ENCODE results near the gene TRIM4.

TRIM4 gene

DNA sequence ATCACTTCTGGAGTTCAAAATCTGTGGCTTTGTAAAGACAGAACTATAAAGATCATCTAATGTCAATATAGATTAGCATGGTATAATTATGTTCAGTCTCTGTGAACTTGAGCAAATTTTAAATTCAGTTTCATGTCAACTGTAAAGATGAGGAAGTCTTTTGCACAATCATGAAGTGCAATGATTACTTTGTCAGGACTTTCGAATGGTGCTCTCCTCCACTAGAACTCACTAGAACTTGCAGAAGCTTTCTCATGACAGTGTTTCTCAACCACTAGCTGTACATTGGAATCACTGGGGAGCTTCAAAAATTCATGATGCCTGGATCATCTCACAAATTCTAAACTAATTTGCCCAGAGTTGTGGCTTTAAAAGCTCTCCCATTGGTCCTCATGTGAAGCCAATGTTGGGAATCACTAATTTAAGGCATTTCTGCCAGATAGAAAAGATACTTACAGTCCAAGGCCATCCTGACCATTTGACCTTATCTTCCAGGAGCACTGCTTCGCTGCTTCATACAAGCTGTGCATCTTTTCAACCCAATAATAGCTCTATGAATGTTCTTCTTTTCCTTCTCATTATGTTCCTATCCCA, 55.4 kb downstream of the TRIM4 start:
- H3K27me3 ChIP-seq (ENCODE audit: control insufficient read depth, insufficient read depth, low read length): no peaks in the 10 kb centered on the region
- no peak overlapping the region for H3K9ac ChIP-seq
- no peaks in the 10 kb centered on the region for H3K79me2 ChIP-seq
- no peak overlapping the region for H3K4me2 ChIP-seq (ENCODE audit: low read length)
- H3K4me1 ChIP-seq: no peaks in the 10 kb centered on the region
- no peak overlapping the region for H2AFZ ChIP-seq
- H3K9me3 ChIP-seq (ENCODE audit: control insufficient read depth, low read length): no peaks in the 10 kb centered on the region
- H3K27ac ChIP-seq: no peak overlapping the region
- no peaks in the 10 kb centered on the region for H3K36me3 ChIP-seq (ENCODE audit: control insufficient read depth, insufficient read depth, low read length)
- H3K4me3 ChIP-seq (ENCODE audit: low read depth, low read length): no peak overlapping the region
- no peak for TF ChIP-seq CTCF (IDR thresholded peaks at IDR 0.05)

DNA sequence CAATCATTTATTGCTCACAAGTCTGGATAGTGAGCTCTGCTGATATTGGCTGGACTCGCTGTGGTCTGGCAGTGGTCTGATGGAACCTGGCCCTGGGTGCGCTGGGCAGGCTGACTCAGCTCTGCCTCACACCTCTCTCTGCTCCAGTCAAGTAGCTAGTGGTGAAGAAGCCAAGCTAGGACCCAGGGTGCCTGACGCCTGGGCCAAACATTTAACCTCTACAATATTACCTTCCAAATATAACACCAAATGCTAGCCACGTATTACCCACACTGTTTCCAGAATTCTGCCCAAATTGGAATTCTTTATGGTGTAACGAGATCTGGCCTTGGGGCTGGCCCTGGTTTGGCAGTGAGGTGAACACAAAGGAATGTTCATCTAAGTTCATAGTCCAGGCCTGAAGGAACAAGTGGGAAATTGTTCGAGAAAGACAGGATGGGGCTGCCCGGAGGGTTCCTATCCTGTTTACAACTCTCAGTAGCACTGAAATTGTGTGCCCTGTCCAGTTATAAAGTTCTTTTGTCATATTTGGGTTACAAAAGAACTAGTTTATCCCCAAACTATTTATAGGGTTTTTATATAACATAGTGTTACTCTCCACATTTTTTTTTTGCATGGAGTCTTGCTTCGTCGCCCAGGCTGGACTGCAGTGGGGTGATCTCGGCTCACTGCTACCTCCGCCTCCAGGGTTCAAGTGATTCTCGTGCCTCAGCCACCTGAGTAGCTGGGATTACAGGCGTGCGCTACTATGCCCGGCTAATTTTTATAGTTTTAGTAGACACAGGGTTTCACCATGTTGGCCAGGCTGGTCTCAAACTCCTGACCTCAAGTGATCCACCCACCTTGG, 58.8 kb downstream of the TRIM4 start:
- H3K27ac ChIP-seq: no peak overlapping the region
- no peak for TF ChIP-seq CTCF (IDR thresholded peaks at IDR 0.05)
- H3K27me3 ChIP-seq (ENCODE audit: control insufficient read depth, insufficient read depth, low read length): no peaks in the 10 kb centered on the region
- no peaks in the 10 kb centered on the region for H3K4me1 ChIP-seq
- H2AFZ ChIP-seq: no peak overlapping the region
- H3K4me3 ChIP-seq (ENCODE audit: low read depth, low read length): no peak overlapping the region
- H3K36me3 ChIP-seq (ENCODE audit: control insufficient read depth, insufficient read depth, low read length): no peaks in the 10 kb centered on the region
- no peak overlapping the region for H3K9ac ChIP-seq
- no peaks in the 10 kb centered on the region for H3K79me2 ChIP-seq
- no peaks in the 10 kb centered on the region for H3K9me3 ChIP-seq (ENCODE audit: control insufficient read depth, low read length)
- H3K4me2 ChIP-seq (ENCODE audit: low read length): no peak overlapping the region

DNA sequence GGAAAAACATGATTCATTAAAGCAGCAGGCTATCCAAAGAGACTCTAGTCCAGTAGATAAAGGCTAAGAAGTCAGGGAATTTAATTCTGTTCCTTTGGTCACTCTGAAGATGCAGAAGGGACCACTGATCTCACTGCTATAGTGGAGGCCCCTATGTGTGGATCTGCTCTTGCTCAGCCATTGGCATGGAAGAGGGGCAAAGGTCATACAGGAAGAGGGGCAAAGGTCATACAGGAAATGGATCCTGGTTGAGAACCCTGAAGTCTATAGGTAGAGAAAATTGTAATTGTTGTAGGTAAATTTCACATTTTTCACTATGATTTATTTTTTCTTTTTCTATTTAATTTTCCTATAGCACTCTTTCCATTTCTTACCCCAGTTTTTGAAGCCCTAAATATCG, 64.1 kb downstream of the TRIM4 start:
- Histone ChIP-seq H3K9me3 (ENCODE audit: control insufficient read depth, low read length) (no peaks in the 10 kb centered on the region), H3K36me3 (ENCODE audit: control insufficient read depth, insufficient read depth, low read length) (no peaks in the 10 kb centered on the region), H3K27ac (no peak overlapping the region), H3K9ac (no peak overlapping the region), H3K4me1 (no peaks in the 10 kb centered on the region), H2AFZ (no peak overlapping the region), H3K27me3 (ENCODE audit: control insufficient read depth, insufficient read depth, low read length) (no peaks in the 10 kb centered on the region), H3K4me2 (ENCODE audit: low read length) (no peak overlapping the region), H3K4me3 (ENCODE audit: low read depth, low read length) (no peak overlapping the region), H3K79me2 (no peaks in the 10 kb centered on the region)
- TF ChIP-seq CTCF (IDR thresholded peaks at IDR 0.05): no peak

DNA sequence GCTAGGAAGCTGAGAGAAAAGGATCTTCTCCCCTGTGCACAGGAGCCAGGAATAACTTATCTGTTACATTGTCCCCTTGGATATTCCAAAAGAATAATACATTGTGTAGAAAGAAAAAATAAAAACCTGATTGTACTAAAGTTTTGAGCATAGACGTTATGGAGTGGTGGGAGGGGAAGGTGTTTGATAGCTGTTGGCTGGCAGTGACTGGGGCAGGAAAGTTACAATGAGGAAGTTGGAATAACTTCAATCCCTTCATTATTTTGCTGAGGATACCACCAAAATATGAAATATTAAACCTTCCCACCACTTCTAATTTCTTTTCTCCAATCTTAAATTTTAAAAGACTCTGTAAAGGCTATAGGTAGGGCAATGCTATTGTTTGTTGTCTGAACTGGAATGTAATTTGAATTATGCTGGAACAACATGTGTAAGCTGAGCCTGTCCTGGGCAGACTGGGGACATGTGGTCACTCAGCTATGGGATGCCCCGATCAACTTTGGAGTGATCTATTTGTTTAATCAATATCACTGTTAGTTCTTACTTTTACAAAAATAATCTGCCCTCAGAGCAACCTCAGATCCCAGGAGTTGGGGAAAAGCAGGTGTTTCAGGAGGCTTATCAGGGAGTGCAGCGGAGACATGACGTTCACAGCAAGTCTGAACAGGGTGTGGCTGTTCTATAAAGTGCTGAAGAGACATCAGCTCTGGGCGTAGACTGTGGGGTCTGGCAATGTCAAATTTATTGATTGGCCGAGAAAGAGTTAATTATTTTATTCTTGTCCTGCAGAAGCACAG, 70.7 kb downstream of the TRIM4 start:
- Histone ChIP-seq H3K27ac (no peak overlapping the region), H3K36me3 (ENCODE audit: control insufficient read depth, insufficient read depth, low read length) (no peaks in the 10 kb centered on the region), H3K4me1 (no peaks in the 10 kb centered on the region), H3K9me3 (ENCODE audit: control insufficient read depth, low read length) (no peaks in the 10 kb centered on the region), H2AFZ (no peak overlapping the region), H3K27me3 (ENCODE audit: control insufficient read depth, insufficient read depth, low read length) (no peaks in the 10 kb centered on the region), H3K4me2 (ENCODE audit: low read length) (no peak overlapping the region), H3K4me3 (ENCODE audit: low read depth, low read length) (no peak overlapping the region), H3K79me2 (no peaks in the 10 kb centered on the region), H3K9ac (no peak overlapping the region)
- TF ChIP-seq CTCF (IDR thresholded peaks at IDR 0.05): no peak

Data from parathyroid adenoma (tissue), 2 donors.